Activated T-cell treated with anti-CD3 and anti-CD28 coated beads, Interleukin-2, amount 50 U/mL, for 48 hours (primary cell): Measurements from ENCODE around the gene MOB3B.
"Not testable (repeated sequence)": the region's sequence is repeated elsewhere in the genome, so short reads cannot be mapped to it uniquely, and the experiment has no call there.

Source experiments
- DNase-seq, 2 experiments: peaks; one replicate each; pipeline ENCODE4 v3.0.0-alpha.2; 2020

The MOB3B gene

DNA sequence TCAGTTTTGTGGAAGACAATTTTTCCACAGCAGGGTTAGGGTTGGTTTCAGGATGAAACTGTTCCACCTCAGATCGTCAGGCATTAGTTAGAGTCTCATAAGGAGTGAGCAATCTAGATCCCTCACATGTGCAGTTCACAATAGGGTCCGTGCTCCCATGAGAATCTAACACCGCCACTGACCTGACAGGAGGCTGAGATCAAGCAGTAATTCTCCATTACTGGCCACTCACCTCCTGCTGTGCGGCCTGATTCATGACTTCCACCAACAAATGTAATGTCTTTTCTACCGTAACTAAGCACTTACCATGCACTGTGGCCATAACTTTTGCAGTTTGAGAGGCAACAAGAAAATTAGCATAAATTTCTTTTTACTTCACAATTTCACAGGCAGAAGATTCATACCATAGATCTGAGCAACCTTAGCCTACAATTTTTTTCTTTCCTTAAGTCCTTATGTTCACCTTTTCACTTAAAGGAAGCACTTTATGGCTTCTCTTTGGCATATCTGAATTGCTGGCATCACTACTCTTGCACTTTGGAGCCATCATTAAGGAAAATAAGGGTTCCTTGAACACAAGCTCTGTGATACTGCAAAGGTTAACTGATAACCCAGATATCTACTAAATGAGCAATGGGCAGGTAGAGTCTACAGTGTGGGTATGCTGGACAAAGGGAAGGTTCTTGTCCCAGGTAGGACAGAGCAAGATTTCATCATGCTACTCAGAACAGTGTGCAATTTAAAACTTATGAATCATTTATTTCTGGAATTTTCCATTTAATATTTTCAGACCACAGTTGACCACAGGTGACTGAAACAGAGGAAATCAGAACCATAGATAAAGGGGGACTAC lies 88.5 kb downstream of the MOB3B start:
- DNase-seq = no peak

DNA sequence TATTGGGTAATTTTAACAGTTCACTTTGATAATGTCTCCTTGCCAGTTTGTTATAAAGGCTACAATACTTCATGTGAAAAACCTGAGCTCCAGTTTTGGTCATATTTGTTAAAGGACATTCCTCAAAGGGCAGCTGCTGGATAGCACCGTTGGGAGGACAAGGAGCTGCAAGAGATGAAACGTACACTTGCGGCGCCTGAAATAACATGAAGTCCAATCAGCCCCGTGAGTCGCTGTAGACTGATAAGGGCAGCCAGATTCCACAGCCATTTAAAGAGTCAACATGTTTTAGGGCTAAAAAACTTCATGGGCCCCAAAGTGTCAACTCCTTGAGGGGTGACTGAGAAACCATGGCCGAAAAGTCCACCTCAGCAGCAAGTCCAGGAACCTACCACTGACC lies 91.1 kb downstream of the MOB3B start:
- DNase-seq = no peak

DNA sequence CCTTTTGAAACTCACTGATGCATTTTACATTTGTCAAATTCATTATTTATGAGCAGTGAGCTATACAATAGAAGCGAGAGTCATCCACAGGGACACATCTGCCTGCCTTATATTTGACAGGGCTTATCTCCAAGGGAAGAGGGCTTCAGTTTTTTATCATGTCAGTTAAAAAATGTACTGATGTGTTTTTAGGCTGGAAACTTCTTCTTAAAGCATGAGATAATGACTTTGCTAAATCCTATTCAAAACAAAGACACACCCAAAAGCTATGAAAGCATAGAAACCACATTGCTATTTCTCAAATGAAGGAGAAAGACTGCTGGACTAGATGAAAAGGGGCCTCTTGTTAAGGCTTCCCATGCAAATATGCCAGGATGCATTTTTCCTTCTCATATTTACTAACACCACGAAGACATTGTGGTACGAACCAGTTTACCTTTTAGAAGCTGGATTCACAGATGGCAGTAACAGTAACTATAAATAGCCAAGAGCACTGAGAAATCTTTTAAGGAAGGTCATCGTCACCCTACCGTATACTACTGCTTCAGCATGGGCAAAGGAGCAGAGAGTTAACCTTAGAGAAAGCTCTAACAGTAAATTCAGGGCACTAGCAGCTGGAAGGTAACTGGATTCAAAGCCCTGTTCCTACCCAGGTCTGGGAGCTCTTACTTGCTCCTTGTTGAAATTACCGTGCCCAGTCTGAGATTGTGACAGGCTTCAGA lies 91.8 kb downstream of the MOB3B start:
- DNase-seq = no peak

DNA sequence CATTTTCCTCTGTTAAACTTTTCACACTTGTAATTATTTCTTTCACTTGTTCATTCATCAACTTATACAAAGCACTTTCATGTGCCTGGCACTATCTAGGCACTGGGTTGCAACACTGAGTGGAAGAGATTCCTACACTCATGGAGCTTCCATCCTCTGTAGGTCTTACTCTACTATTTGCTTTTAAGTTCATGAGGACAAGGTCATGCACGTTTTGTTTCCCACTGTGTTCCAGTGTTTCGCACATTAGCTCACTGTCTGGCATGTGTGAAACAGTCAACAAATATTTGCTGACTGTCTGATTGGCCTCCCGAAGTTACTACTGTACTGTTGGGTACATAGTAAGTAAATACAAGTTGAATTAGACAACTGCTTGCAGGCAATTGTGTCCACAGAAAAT lies 93.4 kb downstream of the MOB3B start:
- no peak for DNase-seq

DNA sequence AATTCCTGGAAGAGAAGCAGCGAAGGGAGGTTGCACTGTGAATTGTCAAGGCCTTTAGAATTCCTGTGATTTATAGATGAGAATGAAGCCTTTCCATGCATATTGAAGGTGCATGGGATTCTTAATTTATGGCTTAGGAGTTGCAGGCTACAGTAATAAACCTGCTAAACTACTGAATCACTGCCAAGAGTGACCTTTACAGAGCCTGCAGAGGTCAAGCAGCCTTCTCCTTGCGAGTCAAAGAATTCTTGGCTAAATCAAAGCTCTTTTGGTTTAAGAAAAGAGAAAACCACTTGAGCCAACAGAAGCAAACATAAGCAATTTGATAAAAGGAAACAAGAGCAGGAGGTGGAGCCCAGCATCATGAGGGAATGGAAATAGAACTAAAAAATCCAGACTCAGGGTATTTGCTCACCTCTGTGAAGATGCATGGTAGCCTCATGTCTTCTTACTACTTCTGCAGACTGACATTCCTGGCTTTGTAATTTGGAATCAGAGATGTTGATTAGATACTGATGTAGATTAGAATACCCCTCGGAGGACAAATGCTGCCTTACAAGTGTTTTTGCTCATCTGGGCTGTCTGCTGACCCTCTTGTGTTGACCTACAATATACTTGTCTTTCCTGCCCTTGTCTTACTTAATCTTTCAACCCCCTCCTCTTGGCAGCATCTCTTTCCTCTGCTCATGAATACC lies 95.8 kb downstream of the MOB3B start:
- DNase-seq = no peak

DNA sequence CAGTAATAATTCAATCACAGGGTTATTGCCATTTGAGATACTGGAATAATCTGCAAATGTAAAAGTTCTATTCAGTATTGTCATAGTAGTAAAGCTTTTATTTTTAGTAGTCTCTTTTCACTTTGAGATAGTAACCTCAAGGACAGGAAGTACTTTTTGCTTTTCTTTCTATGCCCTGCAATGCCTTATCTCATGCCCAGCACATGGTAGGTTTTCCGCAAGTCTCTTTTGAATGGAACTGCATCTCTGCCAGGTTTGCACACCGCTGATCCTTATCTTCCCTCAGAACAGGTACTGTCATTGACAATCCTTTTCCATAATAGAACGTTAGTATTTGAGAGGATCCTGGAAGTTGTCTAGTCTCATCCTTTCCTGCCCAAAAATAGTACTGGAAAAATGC lies 97.3 kb downstream of the MOB3B start:
- DNase-seq = no peak

DNA sequence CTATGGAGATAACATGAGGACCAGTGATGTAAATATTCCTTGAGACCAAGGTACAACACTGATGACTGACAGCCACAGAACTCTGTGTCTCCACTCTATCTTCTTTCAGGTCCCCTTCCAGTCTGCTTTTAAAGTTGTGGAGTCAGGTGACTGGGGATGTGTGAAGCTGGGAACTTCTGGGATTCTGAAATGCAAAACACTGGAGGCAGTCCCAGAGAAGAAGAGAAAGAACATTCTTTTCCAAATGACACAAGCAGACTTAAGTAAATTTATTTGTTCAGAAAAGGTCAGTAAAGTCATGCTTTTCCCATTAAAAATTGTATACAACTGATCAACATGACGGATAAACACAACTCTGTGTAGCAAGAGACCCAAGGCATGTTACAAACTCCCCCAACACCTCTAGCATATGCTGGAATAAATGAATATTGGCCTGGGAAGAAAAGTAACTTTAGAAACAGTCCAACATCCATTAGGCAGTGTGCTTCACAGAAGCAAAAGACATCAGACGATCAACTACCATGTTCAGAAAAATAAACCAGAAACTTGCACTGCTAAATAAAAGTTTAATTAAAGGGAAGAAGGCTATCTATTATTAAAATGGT lies 98.0 kb downstream of the MOB3B start:
- DNase-seq = no peak

DNA sequence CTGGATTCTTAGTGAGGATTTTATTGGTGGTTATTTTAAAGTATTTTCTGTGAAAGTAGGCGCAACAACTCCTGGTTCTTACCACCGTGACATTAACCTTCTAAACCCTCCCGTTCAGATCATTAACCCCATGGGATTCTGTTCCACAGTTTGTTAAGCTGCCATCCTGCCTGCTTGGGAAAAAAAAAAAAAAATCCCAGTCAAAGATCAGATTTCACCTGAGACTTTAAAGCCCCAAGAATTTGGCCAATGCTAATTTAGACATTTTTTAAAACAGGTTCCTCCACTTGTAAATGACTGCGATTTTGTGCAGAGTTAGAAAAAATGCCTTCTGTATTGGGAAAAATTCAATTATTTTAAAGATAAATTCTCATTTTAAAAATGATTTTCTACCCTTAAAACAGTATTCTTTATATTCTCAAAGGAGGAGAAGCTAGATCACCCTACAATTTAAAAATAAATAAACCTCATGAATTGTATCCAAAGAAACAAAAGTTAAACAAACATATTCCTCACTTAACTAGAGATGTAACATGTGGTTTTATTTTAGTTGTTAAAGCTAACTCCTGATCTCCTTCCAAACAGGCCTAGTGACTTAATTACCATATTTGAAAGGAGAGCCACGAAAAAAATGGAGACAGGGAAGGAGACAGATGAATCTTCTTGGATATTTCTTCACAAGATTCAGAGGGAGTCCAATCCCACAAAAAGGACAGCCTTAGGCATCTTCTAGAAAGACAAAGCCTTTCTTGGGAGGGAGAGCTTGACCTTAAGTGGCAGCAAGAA lies 98.7 kb downstream of the MOB3B start:
- no peak for DNase-seq

DNA sequence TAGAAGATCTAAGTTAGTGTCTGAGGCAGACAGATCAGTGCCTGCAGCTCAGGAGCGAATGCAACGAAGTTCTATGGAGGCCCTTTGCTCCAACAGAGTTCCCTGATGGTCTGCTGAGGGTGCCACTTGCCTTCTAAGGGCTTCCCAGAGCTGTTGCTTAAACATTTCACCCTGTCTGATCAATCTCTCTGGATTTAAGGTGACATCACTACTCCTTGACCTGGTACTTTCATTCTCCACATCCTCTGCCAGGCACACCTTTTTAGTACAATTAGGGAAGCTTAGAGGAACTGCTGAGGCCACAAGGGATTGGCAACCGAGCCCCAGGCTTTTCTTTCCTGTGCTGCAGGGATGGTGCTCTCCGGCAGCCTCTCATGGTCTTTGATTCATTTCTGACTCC lies 99.7 kb downstream of the MOB3B start:
- no peak for DNase-seq

DNA sequence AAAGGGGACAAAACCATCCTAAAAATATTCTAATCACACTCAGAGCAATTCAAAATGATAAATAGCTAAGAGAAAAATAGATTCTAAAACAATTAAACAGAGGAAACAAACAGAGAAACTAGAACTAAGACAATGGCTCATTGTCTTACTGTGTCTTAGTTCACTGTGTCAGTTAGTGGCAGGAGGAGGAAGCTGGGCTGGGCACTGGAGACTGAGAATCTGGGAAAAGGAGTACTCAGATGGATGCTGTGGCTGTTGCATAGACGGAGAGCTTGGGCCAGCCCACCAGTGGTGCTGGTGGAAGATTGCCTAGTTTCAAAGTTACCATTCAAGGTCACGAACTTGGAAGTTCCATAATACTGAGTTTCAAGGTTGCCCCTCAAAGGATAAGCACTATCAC lies 100.2 kb downstream of the MOB3B start:
- DNase-seq = no peak

DNA sequence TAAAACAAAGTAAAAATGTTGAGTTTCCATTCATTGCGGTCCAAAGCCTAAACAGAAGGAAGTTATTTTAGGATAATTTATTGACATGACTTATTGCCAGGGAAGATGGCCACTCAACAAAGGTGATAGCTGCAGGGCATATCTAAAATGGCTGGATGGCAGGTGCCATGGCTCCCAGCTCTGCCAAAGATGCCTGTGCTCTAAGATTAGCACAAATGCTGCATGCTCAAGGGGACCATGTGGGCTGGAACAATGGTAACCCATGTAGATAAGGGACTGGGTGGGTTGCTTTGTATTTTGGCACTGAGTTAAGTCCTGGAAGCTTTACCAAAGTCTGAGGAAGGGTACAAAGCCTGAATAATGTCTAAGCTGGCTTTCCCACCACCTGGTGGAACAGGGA lies 101.1 kb downstream of the MOB3B start:
- no peak for DNase-seq

DNA sequence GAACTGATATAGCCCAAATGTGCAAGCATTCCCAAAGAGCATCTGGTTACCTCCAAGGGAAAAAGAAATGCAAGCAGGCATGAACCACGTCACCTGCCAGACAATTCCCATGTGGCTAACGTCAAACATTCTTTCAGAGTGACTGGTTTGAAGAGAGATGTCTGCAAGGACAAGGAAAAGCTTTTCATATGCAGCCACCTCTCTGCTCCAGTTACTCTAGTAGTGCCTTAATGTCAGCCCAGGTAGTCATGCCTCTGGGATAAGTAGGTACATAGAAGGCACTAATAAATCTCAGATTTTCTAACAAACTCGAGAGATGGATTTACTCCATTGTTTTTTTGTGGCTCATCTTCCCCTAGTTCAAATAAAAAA lies 102.4 kb downstream of the MOB3B start:
- no peak for DNase-seq

DNA sequence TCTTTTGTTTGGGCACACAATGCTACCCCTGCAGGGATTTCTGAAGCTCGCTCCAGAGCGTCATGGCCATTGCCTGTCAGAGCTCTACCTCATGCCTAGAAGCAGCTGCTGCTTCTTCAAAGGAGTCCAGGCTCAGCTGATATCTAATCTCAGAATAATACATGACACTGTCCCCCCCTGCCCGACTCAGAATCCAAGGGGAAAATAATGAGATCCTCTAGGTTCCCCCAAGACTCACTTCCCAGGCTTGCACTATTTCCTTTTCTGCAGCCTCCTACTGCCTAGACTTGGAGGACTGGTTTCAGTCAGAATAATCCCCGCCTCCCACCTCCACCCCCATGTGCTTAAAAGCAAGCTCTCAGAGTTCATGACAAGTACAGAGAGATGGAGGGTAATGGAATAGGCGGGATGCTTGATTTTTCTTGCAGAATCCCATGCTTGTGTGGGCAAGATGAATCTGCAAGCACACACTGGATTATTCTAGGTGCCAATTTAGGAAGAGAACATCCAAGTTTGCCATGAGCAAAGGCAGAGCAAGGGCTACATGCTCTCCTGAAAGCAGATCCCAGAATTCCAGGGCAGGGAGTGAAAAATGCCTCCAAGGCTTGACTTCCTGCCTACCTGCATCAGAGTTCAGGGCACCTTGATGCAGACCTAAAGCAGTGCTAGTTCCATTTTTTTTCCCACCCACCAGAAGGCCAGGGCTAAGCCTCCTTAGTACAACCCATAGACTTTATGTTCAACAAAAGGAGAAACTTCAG lies 102.9 kb downstream of the MOB3B start:
- DNase-seq = no peak

DNA sequence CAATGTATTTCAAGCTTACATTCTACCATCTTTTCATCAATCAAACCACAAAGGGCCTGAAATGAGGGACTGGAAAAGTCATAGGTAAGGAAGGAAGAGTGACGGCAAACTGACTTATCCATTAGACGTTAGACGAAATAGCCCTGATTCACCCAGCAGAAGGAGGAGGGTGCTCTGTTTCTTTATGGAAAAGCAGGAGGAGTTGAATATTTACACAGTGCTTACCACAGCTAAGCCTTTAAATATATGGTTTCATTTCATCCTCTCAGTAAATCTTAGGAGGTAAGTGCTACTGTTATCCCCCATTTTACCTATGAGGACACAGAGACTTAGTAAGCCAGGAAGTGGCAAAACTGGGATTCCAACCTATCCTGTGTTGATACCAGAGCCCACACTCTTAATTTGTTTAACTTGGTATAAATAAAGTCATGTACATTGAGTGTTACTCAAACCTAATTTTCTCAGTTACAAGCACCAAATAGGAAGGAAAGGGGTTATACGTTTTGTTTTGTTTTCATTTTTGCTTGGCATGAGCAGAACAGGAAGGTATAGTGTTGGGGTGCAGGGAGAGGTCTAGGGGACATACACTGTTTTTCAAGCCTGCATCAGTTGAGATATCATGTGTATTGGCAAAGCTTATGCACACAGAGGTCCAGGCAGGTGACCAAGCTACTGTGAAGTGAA lies 103.6 kb downstream of the MOB3B start:
- DNase-seq = no peak

DNA sequence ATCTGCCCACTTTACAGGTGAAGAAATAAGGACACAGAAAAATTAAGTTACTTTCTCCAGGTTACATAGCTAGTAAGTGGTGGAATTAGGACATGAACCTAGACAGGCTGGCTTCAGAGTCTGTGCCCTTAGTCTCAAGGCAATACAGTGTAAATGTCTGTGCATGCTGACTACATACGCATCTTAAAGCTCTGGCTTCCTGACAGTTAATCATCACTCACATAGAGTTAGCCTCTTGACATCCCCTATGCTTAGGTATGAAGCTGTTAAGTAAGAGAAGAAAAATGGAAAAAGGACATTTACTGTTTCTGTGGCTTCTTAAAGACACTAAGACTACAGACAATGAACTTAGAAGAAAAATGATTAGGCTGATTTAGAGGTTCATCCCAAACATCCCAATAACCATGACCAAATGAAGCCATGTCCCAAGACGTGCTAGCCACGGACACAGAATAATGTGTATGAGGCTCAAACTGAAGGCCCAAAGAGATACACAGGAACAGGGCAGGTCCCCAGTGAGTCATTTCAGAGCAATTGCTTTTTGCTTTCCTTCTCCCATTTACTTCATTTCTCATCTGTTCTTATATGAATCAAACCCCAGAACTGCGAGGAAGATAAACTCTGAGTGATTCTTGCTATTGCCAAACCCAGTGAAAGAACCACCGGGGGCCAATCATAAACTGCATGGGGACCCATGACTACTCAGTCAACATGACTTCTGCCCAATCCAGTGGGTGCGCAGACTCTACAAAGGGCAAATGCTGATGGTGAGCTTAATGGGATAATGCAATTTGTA lies 105.5 kb downstream of the MOB3B start:
- no peak for DNase-seq

DNA sequence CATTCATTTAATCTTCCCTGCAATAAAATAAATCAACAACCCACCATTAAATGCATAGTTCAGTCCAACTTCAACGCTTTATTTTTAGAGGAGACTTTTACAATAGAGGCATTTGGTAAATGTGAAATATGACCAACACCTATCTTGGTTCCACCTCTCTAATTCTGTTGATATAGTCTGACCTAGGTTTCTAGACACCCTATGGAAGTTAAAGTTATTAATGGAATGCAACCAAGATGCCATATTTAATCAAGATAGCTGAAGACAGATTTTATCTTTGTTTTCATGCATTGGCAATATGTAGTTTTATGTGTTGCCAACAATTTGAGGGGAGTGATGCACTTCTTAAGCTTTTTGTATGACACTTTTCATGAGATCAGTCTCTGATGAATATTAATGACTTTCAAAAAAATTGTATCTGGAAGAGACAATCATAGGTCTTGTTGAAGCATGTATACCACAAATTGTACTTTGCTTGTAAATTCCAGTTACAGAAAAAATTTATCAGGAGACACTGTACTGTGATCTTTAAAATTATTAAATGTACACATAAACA lies 107.3 kb downstream of the MOB3B start:
- no peak for DNase-seq

DNA sequence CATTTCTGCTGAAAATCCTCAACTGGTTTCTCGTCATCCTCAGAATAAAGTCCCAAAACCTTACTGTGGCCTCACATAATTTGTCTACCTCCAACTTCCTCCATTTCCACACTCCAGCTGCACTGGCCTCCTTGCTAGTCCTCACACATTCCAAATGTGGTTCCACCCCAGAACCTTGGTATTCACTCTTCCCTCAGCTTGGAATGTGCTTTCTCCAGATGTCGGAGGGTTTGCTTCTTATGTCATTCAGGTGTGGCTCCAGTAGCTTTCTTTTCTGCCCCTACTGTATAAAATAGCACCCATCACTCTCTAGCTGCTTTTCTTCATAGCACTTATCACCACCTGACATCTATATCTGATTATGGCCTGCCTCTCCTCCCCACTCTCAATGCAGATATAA lies 108.0 kb downstream of the MOB3B start:
- no peak for DNase-seq

DNA sequence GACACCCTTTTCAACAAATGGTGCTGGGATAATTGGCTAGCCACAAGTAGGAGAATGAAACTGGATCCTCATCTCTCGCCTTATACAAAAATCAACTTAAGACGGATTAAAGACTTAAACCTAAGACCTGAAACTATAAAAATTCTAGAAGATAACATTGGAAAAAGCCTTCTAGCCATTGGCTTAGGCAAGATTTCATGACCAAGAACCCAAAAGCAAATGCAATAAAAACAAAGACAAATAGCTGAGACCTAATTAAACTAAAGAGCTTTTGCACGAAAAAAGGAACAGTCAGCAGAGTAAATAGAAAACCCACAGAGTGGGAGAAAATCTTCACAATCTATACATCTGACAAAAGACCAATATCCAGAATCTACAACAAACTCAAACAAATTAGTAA lies 110.1 kb downstream of the MOB3B start:
- not testable (repeated sequence) for DNase-seq

DNA sequence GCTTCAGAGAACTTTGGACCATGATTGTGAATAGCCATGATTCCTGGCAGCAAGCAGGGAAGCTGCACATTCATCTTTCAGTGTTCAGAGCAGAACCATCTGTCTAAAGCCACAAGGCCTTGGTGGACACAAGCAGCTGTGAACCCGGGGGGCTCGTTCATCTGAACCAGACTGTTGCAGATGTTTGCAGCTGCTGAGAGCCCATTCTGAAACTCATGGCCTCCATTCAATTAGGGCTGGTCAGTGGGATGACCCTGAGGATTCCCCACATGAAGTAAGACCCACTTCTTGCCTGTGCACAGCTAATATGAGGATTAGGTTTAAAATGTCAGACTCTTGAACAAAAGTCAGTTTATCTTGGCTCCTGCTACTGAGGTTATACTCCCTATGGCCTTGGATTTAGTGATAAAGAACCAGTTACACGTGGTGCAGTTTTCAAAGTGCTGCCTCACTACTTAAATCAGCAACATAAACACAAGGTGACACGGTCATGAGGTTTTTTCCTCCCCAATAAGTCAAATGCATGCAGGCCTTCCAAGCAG lies 115.3 kb downstream of the MOB3B start:
- DNase-seq = no peak
